Liver (tissue), 9 donors: ENCODE measurements around the gene MAP3K3. TPM values are rescaled to one million over a fixed set of nuclear protein-coding genes. Genes with fewer than 3 reads are reported as not detected.

Experiments used
- DNase-seq: peaks from one replicate; pipeline ENCODE4 v3.0.0-alpha.2; 2017; ENCODE audit warnings: low spot score
- H3K27ac ChIP-seq, 2 donors: one replicate each; pipeline ENCODE4 v1.7.0; 2013; ENCODE audit warnings: inconsistent platforms in 2 of 2, low read length in 2 of 2, control low read depth in 1 of 2, low read depth in 1 of 2, mild to moderate bottlenecking in 1 of 2
- H3K27me3 ChIP-seq, 4 donors: one replicate each; pipeline versions ENCODE4 v1.6.1 to v1.7.0; 2013; ENCODE audit warnings: low read length in 3 of 4, inconsistent platforms in 1 of 4, mild to moderate bottlenecking in 1 of 4, moderate library complexity in 1 of 4; ENCODE audit not compliant: control insufficient read depth in 4 of 4, insufficient read depth in 4 of 4
- H3K36me3 ChIP-seq, 4 donors: one replicate each; pipeline versions ENCODE4 v1.6.1 to v1.7.0; 2013; ENCODE audit warnings: low read length in 3 of 4, mild to moderate bottlenecking in 3 of 4, low read depth in 1 of 4, moderate library complexity in 1 of 4; ENCODE audit not compliant: control insufficient read depth in 4 of 4, insufficient read depth in 3 of 4
- H3K4me1 ChIP-seq, 4 donors: one replicate each; pipeline versions ENCODE4 v1.6.1 to v1.7.0; 2013; ENCODE audit warnings: low read length in 3 of 4, mild to moderate bottlenecking in 3 of 4, moderate library complexity in 1 of 4; ENCODE audit not compliant: control insufficient read depth in 4 of 4, insufficient read depth in 4 of 4
- H3K4me3 ChIP-seq, 3 donors: one replicate each; pipeline versions ENCODE4 v1.6.1 to v1.7.0; 2013; ENCODE audit warnings: low read length in 3 of 3, control low read depth in 1 of 3, low read depth in 1 of 3, mild to moderate bottlenecking in 1 of 3
- H3K9ac ChIP-seq, 2 donors: one replicate each; pipeline ENCODE4 v1.7.0; 2013; ENCODE audit warnings: low read length in 2 of 2, mild to moderate bottlenecking in 2 of 2, moderate library complexity in 2 of 2, control low read depth in 1 of 2, low read depth in 1 of 2
- H3K9me3 ChIP-seq, 4 donors: one replicate each; pipeline versions ENCODE4 v1.6.1 to v1.7.0; 2013; ENCODE audit warnings: low read length in 3 of 4; ENCODE audit not compliant: control insufficient read depth in 4 of 4
- ATF3 ChIP-seq: IDR thresholded peaks from 2 replicates; pipeline ENCODE4 v1.6.1; 2016; ENCODE audit warnings: antibody characterized with exemption
- CTCF ChIP-seq: fragments of 150-350 bp; IDR thresholded peaks from 2 replicates; pipeline ENCODE4 v1.5.1; 2017; ENCODE audit warnings: improper control_type of control experiment, low read depth, low read length; ENCODE audit not compliant: missing input control
- EGR1 ChIP-seq, 2 donors: IDR thresholded peaks; 2 replicates each; pipeline ENCODE4 v1.6.1; 2016 to 2018; ENCODE audit warnings: antibody characterized with exemption in 2 of 2, low read depth in 2 of 2
- FOXA2 ChIP-seq: IDR thresholded peaks from 2 replicates; pipeline ENCODE4 v1.6.1; 2016; ENCODE audit warnings: antibody characterized with exemption
- GABPA ChIP-seq, 2 donors: IDR thresholded peaks in 1 of 2; conservative IDR thresholded peaks in 1 of 2; 2 replicates each; pipeline ENCODE4 v1.6.1; 2016; ENCODE audit warnings: antibody characterized with exemption in 2 of 2, mild to moderate bottlenecking in 1 of 2, moderate library complexity in 1 of 2
- HNF4A ChIP-seq, 2 donors: conservative IDR thresholded peaks; 2 replicates each; pipeline ENCODE4 v1.6.1; 2016; ENCODE audit warnings: antibody characterized with exemption in 2 of 2, mild to moderate bottlenecking in 2 of 2
- HNF4G ChIP-seq: IDR thresholded peaks from 2 replicates; pipeline ENCODE4 v1.6.1; 2016; ENCODE audit warnings: antibody characterized with exemption
- JUND ChIP-seq, 2 donors: IDR thresholded peaks; 2 replicates each; pipeline ENCODE4 v1.6.1; 2016; ENCODE audit warnings: antibody characterized with exemption in 2 of 2
- MAX ChIP-seq: IDR thresholded peaks from 2 replicates; pipeline ENCODE4 v1.6.1; 2016; ENCODE audit warnings: antibody characterized with exemption
- NR2F2 ChIP-seq: IDR thresholded peaks from 2 replicates; pipeline ENCODE4 v1.6.1; 2016; ENCODE audit warnings: antibody characterized with exemption
- RAD21 ChIP-seq, 2 donors: IDR thresholded peaks; 2 replicates each; pipeline ENCODE4 v1.6.1; 2016; ENCODE audit warnings: antibody characterized with exemption in 2 of 2, mild to moderate bottlenecking in 2 of 2
- REST ChIP-seq: IDR thresholded peaks from 2 replicates; pipeline ENCODE4 v1.6.1; 2016; ENCODE audit warnings: antibody characterized with exemption, mild to moderate bottlenecking
- RXRA ChIP-seq, 2 donors: IDR thresholded peaks; 2 replicates each; pipeline ENCODE4 v1.6.1; 2017 to 2018; ENCODE audit warnings: antibody characterized with exemption in 2 of 2, mild to moderate bottlenecking in 1 of 2
- SP1 ChIP-seq: IDR thresholded peaks from 2 replicates; pipeline ENCODE4 v1.6.1; 2018; ENCODE audit warnings: antibody characterized with exemption, mild to moderate bottlenecking
- TAF1 ChIP-seq: conservative IDR thresholded peaks from 2 replicates; pipeline ENCODE4 v1.6.1; 2016; ENCODE audit warnings: antibody characterized with exemption, mild to moderate bottlenecking
- YY1 ChIP-seq: IDR thresholded peaks from 2 replicates; pipeline ENCODE4 v1.6.1; 2016; ENCODE audit warnings: antibody characterized with exemption, mild to moderate bottlenecking
- ZBTB33 ChIP-seq: IDR thresholded peaks from 2 replicates; pipeline ENCODE4 v1.6.1; 2016; ENCODE audit warnings: antibody characterized with exemption
- WGBS: extraction: QIAGEN DNeasy Blood & Tissue Kit; methylation state at CpG from one replicate; pipeline ENCODE4 v1.1.7; 2013; 5-methylcytosine and 5-hydroxymethylcytosine counted together
- polyA plus RNA-seq, 2 donors: library from polyadenylated mRNA; stranded (reverse) in 1 of 2; unstranded in 1 of 2; fragments of 200-250 nt in 1 of 2; fragments of >200 nt in 1 of 2; fragmentation: Nextera tagmentation in 1 of 2; extraction: Ambion mirVana in 1 of 2; gene quantifications; one replicate each; pipeline versions ENCODE4 v1.2.1 to v1.2.3, GENCODE V29; 2013 to 2015
- total RNA-seq, 2 donors: library from RNA; depleted of rRNA; stranded (reverse); fragments of >200 nt; gene quantifications; one replicate each; pipeline ENCODE4 v1.2.3, GENCODE V29; 2014
- donor health status: healthy.
- donor health status: healthy.
- donor health status: healthy.
- donor health status: healthy.
- donor health status: healthy.

Gene MAP3K3
- total and polyA plus RNA-seq, 4 donors, result 3.9 to 28.7 (median 11.0) TPM

- WGBS, result 100% methylated on average over 1 of the region's 1 CpG
- no peaks in the 10 kb centered on the region for H3K27me3 ChIP-seq
- H3K4me3 ChIP-seq, result no peak overlapping the region
- peaks cover 4 to 14% (median 7%) of the 10 kb centered on the region in 4 donors for H3K4me1 ChIP-seq
- H3K9me3 ChIP-seq, result no peaks in the 10 kb centered on the region
- H3K36me3 ChIP-seq, result peaks cover 0 to 22% (median 19%) of the 10 kb centered on the region in 4 donors
- no peak overlapping the region for H3K9ac ChIP-seq
- TF ChIP-seq HNF4A (conservative IDR thresholded peaks at IDR 0.05) (no peak), REST (no peak), ZBTB33 (no peak), HNF4G (no peak), RXRA (IDR thresholded peaks at IDR 0.05) (no peak), EGR1 (IDR thresholded peaks at IDR 0.05; ENCODE audit: low read depth in 2 of 2) (no peak), MAX (no peak), SP1 (no peak), CTCF (no peak), RAD21 (IDR thresholded peaks at IDR 0.05) (no peak), TAF1 (no peak), YY1 (no peak), FOXA2 (no peak)
- no peak for DNase-seq
- H3K27ac ChIP-seq, result no peak overlapping the region
Observed at GRCh38 chr17:63682441-63682840, 60.2 kb downstream of the MAP3K3 start.

- peaks cover 0 to 24% (median 20%) of the 10 kb centered on the region in 4 donors for H3K36me3 ChIP-seq
- peaks cover 4 to 14% (median 7%) of the 10 kb centered on the region in 4 donors for H3K4me1 ChIP-seq
Observed at GRCh38 chr17:63682981-63683380, 60.8 kb downstream of the MAP3K3 start.

More at GRCh38 chr17:63682981-63683380, 60.8 kb downstream of the MAP3K3 start:
- no peak for TF ChIP-seq YY1
- no peak for TF ChIP-seq HNF4G
- TF ChIP-seq FOXA2, result no peak
- TF ChIP-seq GABPA (IDR thresholded peaks at IDR 0.05 in 1 of 2, conservative IDR thresholded peaks at IDR 0.05 in 1 of 2), result no peak
- TF ChIP-seq REST, result no peak
- no peak for TF ChIP-seq RXRA (IDR thresholded peaks at IDR 0.05)
- TF ChIP-seq JUND (IDR thresholded peaks at IDR 0.05), result no peak
- TF ChIP-seq EGR1 (IDR thresholded peaks at IDR 0.05; ENCODE audit: low read depth in 2 of 2), result no peak
- no peak for TF ChIP-seq ATF3
- no peak for TF ChIP-seq SP1
- no peak for TF ChIP-seq NR2F2
- Histone ChIP-seq H3K9ac (no peak overlapping the region), H3K4me3 (no peak overlapping the region), H3K27ac (no peak overlapping the region), H3K9me3 (no peaks in the 10 kb centered on the region), H3K27me3 (no peaks in the 10 kb centered on the region)
- no peak for DNase-seq
